Measurements from ENCODE around the gene LRRTM1.

Gene LRRTM1

GRCh38 chr2:80333886-80334285 lies 29.3 kb upstream of the LRRTM1 start:
- no peak for TF ChIP-seq CTCF (IDR thresholded peaks at IDR 0.05; ENCODE audit: insufficient read depth, missing control alignments)
- DNase-seq (ENCODE audit: insufficient read length, low spot score) (no peak), FAIRE-seq (no peak)

- DNase-seq (ENCODE audit: insufficient read length, low spot score) (no peak), FAIRE-seq (no peak)
- TF ChIP-seq CTCF (IDR thresholded peaks at IDR 0.05; ENCODE audit: insufficient read depth, missing control alignments): no peak
Measured at GRCh38 chr2:80330527-80331450, 26.2 kb upstream of the LRRTM1 start.

GRCh38 chr2:80329491-80329890 lies 24.9 kb upstream of the LRRTM1 start:
- DNase-seq (ENCODE audit: insufficient read length, low spot score) (no peak), FAIRE-seq (no peak)
- TF ChIP-seq CTCF (IDR thresholded peaks at IDR 0.05; ENCODE audit: insufficient read depth, missing control alignments): no peak

GRCh38 chr2:80328159-80328571 lies 23.6 kb upstream of the LRRTM1 start:
- DNase-seq (ENCODE audit: insufficient read length, low spot score): no peak
- no peak for FAIRE-seq
- no peak for TF ChIP-seq CTCF (IDR thresholded peaks at IDR 0.05; ENCODE audit: insufficient read depth, missing control alignments)

- no peak for FAIRE-seq
- TF ChIP-seq CTCF (IDR thresholded peaks at IDR 0.05; ENCODE audit: insufficient read depth, missing control alignments): no peak
Measured at GRCh38 chr2:80326861-80327260, 22.3 kb upstream of the LRRTM1 start.

GRCh38 chr2:80326214-80326613 lies 21.7 kb upstream of the LRRTM1 start:
- FAIRE-seq (no peak), DNase-seq (ENCODE audit: insufficient read length, low spot score) (no peak)
- TF ChIP-seq CTCF (IDR thresholded peaks at IDR 0.05; ENCODE audit: insufficient read depth, missing control alignments): peak; percentile 69

More at GRCh38 chr2:80326861-80327260, 22.3 kb upstream of the LRRTM1 start:
- DNase-seq (ENCODE audit: insufficient read length, low spot score): no peak

GRCh38 chr2:80324525-80324924 lies 20.0 kb upstream of the LRRTM1 start:
- DNase-seq (ENCODE audit: insufficient read length, low spot score): no peak
- TF ChIP-seq CTCF (IDR thresholded peaks at IDR 0.05; ENCODE audit: insufficient read depth, missing control alignments): no peak
- FAIRE-seq: no peak
